Transverse colon (tissue), 4 donors: ENCODE data around the gene LMCD1.

Experiments used
- EP300 ChIP-seq: sonication (generic); formaldehyde crosslinking; IDR thresholded peaks from one replicate; pipeline ENCODE4 v1.6.1; 2017; ENCODE audit warnings: antibody characterized with exemption, low read depth
- POLR2A ChIP-seq: fragments of 450-650 bp; IDR thresholded peaks from one replicate; pipeline ENCODE4 v1.6.1; 2016; ENCODE audit warnings: antibody characterized with exemption, mild to moderate bottlenecking, moderate library complexity
- POLR2AphosphoS5 ChIP-seq, 3 donors: sonication (generic); formaldehyde crosslinking; IDR thresholded peaks; one replicate each; pipeline ENCODE4 v1.6.1; 2016; ENCODE audit warnings: antibody characterized with exemption in 3 of 3
- TF ChIP-seq, protein P1 (sequence below), 5 experiments: fragments of 200-600 bp in 3 of 5; fragments of 450-650 bp in 2 of 5; sonication (generic) in 3 of 5; IDR thresholded peaks; 1 replicate in 2 of 5; 2 replicates in 3 of 5; pipeline ENCODE4 v1.5.1; 2016 to 2017; ENCODE audit warnings: antibody characterized with exemption in 5 of 5, inconsistent platforms in 3 of 5, mild to moderate bottlenecking in 2 of 5, moderate library complexity in 1 of 5

DNA sequence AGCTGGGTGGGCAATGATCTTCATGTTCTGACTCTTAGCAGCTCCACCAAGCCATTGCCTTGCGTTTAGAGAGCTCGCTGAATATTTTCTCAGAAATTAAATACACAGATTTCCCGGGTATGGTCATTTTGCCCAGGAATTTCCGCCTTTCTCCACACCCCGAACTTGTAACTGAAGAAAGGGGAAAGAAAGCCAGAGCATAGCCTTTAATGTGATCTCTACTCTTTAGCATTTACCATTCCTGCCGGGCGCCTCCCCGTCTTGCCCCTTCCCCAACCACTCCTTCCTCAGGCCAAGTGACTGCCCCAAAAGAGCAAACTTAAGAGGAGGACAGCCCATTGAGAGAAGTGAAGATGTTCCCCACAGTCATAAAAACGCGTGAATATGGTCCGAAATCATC is 53.1 kb downstream of the LMCD1 start:
- TF ChIP-seq, protein P1, sequence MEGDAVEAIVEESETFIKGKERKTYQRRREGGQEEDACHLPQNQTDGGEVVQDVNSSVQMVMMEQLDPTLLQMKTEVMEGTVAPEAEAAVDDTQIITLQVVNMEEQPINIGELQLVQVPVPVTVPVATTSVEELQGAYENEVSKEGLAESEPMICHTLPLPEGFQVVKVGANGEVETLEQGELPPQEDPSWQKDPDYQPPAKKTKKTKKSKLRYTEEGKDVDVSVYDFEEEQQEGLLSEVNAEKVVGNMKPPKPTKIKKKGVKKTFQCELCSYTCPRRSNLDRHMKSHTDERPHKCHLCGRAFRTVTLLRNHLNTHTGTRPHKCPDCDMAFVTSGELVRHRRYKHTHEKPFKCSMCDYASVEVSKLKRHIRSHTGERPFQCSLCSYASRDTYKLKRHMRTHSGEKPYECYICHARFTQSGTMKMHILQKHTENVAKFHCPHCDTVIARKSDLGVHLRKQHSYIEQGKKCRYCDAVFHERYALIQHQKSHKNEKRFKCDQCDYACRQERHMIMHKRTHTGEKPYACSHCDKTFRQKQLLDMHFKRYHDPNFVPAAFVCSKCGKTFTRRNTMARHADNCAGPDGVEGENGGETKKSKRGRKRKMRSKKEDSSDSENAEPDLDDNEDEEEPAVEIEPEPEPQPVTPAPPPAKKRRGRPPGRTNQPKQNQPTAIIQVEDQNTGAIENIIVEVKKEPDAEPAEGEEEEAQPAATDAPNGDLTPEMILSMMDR (IDR thresholded peaks at IDR 0.05): no peak
- TF ChIP-seq EP300 (no peak), POLR2A (no peak), POLR2AphosphoS5 (IDR thresholded peaks at IDR 0.05) (no peak)
